Medulla oblongata (tissue), 1 donor: Measurements from ENCODE around the gene UBE2C.
"Not testable (repeated sequence)": the region's sequence is repeated elsewhere in the genome, so short reads cannot be mapped to it uniquely, and the experiment has no call there.

Experiments
- DNase-seq: peaks from one replicate; pipeline ENCODE4 v3.0.0-alpha.2; 2015; ENCODE audit errors: extremely low spot score

The UBE2C gene

DNA sequence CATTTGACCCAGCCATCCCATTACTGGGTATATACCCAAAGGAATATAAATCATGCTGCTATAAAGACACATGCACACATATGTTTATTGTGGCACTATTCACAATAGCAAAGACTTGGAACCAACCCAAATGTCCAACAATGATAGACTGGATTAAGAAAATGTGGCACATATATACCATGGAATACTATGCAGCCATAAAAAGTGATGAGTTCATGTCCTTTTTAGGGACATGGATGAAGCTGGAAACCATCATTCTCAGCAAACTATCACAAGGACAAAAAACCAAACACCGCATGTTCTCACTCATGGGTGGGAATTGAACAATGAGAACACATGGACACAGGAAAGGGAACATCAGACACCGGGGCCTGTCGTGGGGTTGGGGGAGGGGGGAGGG is 14.5 kb upstream of the UBE2C start:
- not testable (repeated sequence) for DNase-seq

GRCh38 chr20:45798935-45799642 is 13.4 kb upstream of the UBE2C start:
- DNase-seq, result peak; percentile 60

GRCh38 chr20:45801851-45802250 is 10.6 kb upstream of the UBE2C start:
- DNase-seq, result no peak

- no peak for DNase-seq
Measured at GRCh38 chr20:45810191-45810970, 2.1 kb upstream of the UBE2C start.

DNA sequence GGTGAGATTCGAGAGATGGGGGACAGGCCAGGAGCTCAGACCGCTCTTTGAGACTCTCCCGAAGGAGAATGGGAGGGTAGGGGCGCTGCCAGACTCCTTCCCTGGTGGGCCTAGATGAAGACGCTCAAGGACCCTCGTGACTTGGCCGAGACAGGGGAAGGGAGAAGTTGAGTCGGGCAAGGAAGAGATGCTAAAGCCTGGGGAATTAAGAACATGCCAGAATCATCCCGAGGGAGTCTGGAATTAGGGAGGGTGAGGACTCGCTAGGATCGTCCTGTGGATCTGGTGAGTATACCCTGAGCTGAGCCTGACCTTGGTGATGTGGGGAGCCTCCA is 529 bp downstream of the UBE2C start:
- no peak for DNase-seq

DNA sequence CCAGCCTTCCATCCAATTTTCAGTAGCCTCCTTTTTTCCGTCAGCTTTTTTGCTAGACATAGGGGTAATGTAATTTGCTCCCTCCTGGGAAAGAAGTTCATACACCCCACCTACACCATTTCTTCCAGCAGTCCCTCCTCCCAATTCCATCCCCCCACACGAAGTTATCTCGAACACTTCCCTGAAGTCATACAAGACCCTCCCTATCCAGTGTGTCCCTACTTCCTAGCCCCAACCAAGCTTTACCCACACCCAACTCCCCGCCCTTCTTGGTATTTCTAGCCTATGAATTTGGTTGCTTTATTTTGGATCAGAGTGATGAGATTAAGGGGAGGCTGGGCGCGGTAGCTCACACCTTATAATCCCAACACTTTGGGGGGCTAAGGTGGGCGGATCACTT is 1.0 kb downstream of the UBE2C start:
- DNase-seq, result no peak

DNA sequence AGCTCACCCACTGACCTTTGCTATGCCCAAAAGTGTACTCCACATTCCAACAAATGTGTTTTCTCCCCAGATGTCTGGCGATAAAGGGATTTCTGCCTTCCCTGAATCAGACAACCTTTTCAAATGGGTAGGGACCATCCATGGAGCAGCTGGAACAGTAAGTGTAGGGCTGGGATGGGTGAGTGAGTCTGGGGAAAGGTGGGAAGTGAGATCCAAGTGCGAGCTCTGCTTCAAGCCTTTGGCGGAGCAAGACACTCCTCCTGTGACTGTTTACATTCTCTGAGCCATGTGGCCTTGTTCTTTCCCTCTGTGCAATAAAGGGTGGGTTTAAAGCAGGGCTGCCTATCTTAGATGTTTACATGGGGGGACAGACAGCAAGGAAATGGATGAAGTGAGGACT is 1.9 kb downstream of the UBE2C start:
- no peak for DNase-seq

GRCh38 chr20:45816951-45817350 is 4.5 kb downstream of the UBE2C start:
- no peak for DNase-seq

- no peak for DNase-seq
Measured at GRCh38 chr20:45817376-45818194, 5.1 kb downstream of the UBE2C start.

GRCh38 chr20:45818239-45818638 is 5.8 kb downstream of the UBE2C start:
- no peak for DNase-seq

DNA sequence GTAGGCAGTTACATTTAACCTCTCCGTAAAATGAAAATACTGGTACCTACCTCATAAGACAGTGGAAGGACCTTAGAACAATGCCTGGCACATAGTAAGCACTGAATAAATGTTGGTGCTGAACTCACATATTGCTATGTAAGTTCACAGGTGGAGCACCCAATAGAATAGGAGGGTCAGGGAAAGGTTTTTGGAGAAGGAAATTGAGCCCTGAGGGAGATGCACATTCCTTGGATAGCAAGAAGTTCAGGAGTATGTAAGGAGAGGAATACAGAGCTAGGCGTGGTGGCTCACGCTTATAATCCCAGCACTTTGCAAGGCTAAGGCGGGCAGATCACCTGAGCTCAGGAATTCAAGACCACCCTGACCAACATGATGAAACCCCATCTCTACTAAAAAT is 7.0 kb downstream of the UBE2C start:
- no peak for DNase-seq

DNA sequence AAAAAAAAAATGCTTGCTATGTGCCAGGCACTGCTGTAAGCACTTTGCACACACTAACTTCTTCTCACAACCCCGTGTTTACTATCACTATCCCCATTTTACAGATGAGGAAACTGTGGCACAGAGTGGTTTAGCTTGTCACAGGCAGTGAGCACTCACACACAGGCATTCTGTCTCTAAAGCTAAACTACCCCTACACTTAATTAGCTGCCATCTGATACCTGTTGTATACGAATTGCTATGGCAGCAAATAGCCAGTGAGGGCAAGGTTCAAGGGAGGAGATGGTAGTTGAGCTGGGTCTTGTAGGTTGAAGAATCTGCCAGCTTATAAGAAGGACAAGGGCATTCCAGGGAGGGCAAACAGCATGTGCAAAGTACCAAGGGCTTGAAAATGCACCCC is 9.5 kb downstream of the UBE2C start:
- no peak for DNase-seq

DNA sequence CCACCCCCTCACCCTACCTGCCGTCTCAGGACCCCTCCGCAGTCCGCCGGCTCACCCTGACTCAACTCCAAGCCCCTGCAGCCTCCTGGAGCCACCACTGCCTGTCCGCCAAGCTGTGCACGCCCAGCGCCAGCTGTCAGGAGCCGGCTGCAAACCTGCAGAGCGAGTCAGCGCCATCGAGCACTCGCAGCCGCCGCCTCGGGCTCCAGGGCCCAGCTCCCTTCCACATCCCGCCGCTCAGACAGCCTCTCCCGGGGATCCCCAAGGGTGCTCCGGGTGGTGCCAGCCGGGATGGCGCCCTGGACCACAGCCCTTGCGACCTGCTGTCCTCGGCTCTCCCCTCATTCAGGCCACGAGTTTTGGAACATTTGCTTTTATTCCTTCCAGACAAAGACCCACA is 10.4 kb downstream of the UBE2C start:
- no peak for DNase-seq

DNA sequence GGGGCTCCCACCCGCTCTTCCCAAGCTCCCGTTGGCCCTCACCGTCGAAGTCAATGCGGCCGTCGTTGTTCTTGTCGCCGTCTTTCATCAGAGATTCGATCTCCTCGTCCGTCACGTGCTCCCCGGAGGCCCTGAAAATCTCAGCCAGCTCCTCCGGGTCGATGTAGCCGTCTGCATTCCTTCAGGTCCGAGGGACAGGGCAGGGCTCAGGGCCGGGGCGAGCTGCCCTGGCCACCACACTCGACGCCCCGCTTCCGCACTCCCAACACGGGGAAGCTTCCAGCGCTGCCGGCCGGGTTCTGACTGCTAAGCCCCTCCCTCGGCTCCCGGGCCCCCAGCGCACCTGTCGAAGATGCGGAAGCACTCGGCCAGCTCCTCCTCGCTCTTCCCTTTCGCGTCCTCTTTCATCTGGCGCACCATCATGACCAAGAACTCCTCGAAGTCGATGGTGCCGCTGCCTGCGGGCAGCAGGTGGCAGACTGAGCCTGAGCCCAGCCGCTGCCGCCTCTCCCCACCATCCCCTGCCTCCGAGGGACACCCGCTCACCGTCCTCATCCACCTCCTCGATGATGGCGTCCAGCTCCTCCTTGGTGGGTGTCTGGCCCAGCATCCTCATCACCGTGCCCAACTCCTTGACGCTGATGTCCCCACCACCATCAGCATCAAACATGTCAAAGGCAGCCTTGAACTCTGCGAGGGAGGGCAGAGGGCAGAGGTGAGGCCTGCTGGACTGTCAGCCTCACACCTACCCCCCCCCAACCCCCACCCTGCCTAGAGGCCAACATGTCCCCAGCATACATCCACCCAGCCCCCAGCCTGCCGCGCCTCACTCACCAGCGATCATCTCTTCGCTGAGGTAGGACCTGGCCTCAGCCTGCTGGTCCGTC is 11.7 kb downstream of the UBE2C start:
- DNase-seq, result no peak

DNA sequence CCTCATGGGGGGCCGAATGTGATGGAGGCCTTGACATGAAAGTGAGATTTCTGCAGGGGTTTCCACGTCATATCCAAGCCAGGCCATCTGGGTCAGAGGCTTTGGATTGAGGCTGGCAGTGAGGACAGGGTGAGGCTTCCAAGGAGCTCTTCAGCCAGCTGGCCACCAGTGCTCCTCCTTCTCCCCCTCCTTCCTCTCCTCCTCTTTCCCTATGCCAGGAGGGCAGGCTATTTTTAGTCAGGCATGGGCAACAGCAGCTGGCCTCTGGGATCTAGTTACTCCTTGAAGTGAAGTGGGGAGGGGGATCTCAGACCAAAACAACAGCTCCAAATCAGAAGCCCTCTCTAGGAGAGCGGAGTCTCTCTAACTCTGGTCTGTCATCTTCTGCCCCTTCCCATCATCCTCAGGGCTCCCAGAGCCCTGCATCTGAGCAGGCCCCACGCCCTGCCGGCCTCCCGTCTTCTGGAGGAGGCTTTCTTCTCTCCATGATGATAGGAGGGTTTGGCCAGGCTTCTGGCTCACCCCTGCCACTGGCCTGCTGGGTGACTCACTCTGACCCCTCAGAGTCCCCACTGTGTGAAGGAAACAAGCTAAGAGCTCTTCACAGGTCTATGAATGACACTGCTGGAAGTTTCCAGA is 14.1 kb downstream of the UBE2C start:
- peak; percentile 34 for DNase-seq

- no peak for DNase-seq
Measured at GRCh38 chr20:45827030-45827652, 14.7 kb downstream of the UBE2C start, which contains the start of gene TNNC2. Gene TNNC2 (minus strand): TSS chr20:45827312. CDS start chr20:45827248, 64 bp downstream.

GRCh38 chr20:45827712-45828111 is 15.3 kb downstream of the UBE2C start:
- no peak for DNase-seq

GRCh38 chr20:45828589-45828988 is 16.1 kb downstream of the UBE2C start:
- DNase-seq, result no peak

DNA sequence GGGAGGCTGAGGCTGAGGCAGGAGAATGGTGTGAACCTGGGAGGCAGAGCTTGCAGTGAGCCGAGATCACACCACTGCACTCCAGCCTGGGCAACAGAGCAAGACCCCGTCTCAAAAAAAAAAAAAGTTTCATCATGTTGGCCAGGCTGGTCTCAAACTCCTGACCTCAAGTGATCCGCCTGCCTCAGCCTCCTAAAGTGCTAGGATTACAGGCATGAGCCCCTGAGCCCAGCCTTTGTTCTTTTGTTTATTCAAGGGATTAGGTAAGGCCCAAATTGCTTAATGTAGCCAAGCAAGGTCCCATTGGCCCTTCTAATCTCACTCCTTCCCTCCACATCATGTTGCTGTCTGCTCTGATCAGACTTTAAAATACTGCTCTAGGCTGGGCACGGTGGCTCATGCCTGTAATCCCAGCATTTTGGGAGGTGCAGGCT is 17.2 kb downstream of the UBE2C start:
- not testable (repeated sequence) for DNase-seq

GRCh38 chr20:45832619-45833018 is 20.2 kb downstream of the UBE2C start:
- no peak for DNase-seq
